Measurements from ENCODE around the gene PDCD1. TPM values are rescaled to one million over a fixed set of nuclear protein-coding genes. Genes with fewer than 3 reads are reported as not detected.
A peak's percentile ranks its signal among the peaks of the same experiment; 100 is the strongest.

Gene PDCD1
- total RNA-seq, 1 experiment from 2014 or later = not detected

GRCh38 chr2:241903121-241904010 lies 44.7 kb upstream of the PDCD1 start:
- CTCF ChIA-PET = no interaction called here
- no peak overlapping the region for H3K4me2 ChIP-seq
- H3K4me3 ChIP-seq = no peak overlapping the region
- BruUV-seq (replicated peaks) = no TSS peak
- no peaks in the 10 kb centered on the region for H4K20me1 ChIP-seq (ENCODE audit: insufficient read depth)
- no peaks in the 10 kb centered on the region for H3F3A ChIP-seq (ENCODE audit: insufficient read depth, low read depth)
- H3K9me3 ChIP-seq (ENCODE audit: insufficient read depth, low read depth) = no peaks in the 10 kb centered on the region
- no peaks in the 10 kb centered on the region for H3K9me2 ChIP-seq (ENCODE audit: insufficient read depth)
- POLR2A ChIA-PET (ENCODE audit: unreplicated experiment) = no interaction called here
- H3K36me3 ChIP-seq (ENCODE audit: low read depth) = no peaks in the 10 kb centered on the region
- no peaks in the 10 kb centered on the region for H3K4me1 ChIP-seq (replicated peaks; ENCODE audit: insufficient read depth)
- H2AFZ ChIP-seq = no peak overlapping the region
- intact Hi-C loops (cut with micrococcal nuclease; ENCODE audit: unreplicated experiment) = no loop called here
- H3K27ac ChIP-seq = no peak overlapping the region
- H3K79me2 ChIP-seq (ENCODE audit: low read depth) = no peaks in the 10 kb centered on the region
- DNase-seq = peak in 1 of 2 experiments; percentile 30
- TF ChIP-seq CTCF (conservative IDR thresholded peaks at IDR 0.05) = no peak
- TF ChIP-seq EZH2 (IDR thresholded peaks at IDR 0.05; ENCODE audit: low read depth) = no peak
- peaks cover 94% of the 10 kb centered on the region for H3K27me3 ChIP-seq (ENCODE audit: insufficient read depth, low read depth)

GRCh38 chr2:241902357-241902991 lies 43.8 kb upstream of the PDCD1 start:
- no peaks in the 10 kb centered on the region for H3K36me3 ChIP-seq (ENCODE audit: low read depth)
- BruUV-seq (replicated peaks) = no TSS peak
- TF ChIP-seq EZH2 (IDR thresholded peaks at IDR 0.05; ENCODE audit: low read depth) = no peak
- no peak for TF ChIP-seq CTCF (conservative IDR thresholded peaks at IDR 0.05)
- no peak overlapping the region for H3K4me2 ChIP-seq
- H3K9me2 ChIP-seq (ENCODE audit: insufficient read depth) = no peaks in the 10 kb centered on the region
- H3K27me3 ChIP-seq (ENCODE audit: insufficient read depth, low read depth) = peaks cover 94% of the 10 kb centered on the region
- ChIA-PET POLR2A (ENCODE audit: unreplicated experiment) (no interaction called here), CTCF (no interaction called here)
- no peak overlapping the region for H2AFZ ChIP-seq
- intact Hi-C loops (cut with micrococcal nuclease; ENCODE audit: unreplicated experiment) = no loop called here
- DNase-seq = no peak
- H3K9me3 ChIP-seq (ENCODE audit: insufficient read depth, low read depth) = no peaks in the 10 kb centered on the region
- no peaks in the 10 kb centered on the region for H4K20me1 ChIP-seq (ENCODE audit: insufficient read depth)
- no peak overlapping the region for H3K27ac ChIP-seq
- H3K4me3 ChIP-seq = no peak overlapping the region
- no peaks in the 10 kb centered on the region for H3K4me1 ChIP-seq (replicated peaks; ENCODE audit: insufficient read depth)
- H3K79me2 ChIP-seq (ENCODE audit: low read depth) = no peaks in the 10 kb centered on the region
- H3F3A ChIP-seq (ENCODE audit: insufficient read depth, low read depth) = no peaks in the 10 kb centered on the region

- CTCF ChIA-PET = no interaction called here
- intact Hi-C loops (cut with micrococcal nuclease; ENCODE audit: unreplicated experiment) = no loop called here
- H3K9me2 ChIP-seq (ENCODE audit: insufficient read depth) = no peaks in the 10 kb centered on the region
- no peaks in the 10 kb centered on the region for H3K79me2 ChIP-seq (ENCODE audit: low read depth)
- no peak for TF ChIP-seq EZH2 (IDR thresholded peaks at IDR 0.05; ENCODE audit: low read depth)
- no peak for TF ChIP-seq CTCF (conservative IDR thresholded peaks at IDR 0.05)
- no TSS peak for BruUV-seq (replicated peaks)
- no peak overlapping the region for H2AFZ ChIP-seq
- no peaks in the 10 kb centered on the region for H3K4me1 ChIP-seq (replicated peaks; ENCODE audit: insufficient read depth)
- no peaks in the 10 kb centered on the region for H3K9me3 ChIP-seq (ENCODE audit: insufficient read depth, low read depth)
- no peaks in the 10 kb centered on the region for H4K20me1 ChIP-seq (ENCODE audit: insufficient read depth)
- no peaks in the 10 kb centered on the region for H3K36me3 ChIP-seq (ENCODE audit: low read depth)
- H3K4me2 ChIP-seq = no peak overlapping the region
- no peaks in the 10 kb centered on the region for H3F3A ChIP-seq (ENCODE audit: insufficient read depth, low read depth)
- peak; percentile 21 to 50 for DNase-seq
- peaks cover 88% of the 10 kb centered on the region for H3K27me3 ChIP-seq (ENCODE audit: insufficient read depth, low read depth)
- no peak overlapping the region for H3K4me3 ChIP-seq
- no peak overlapping the region for H3K27ac ChIP-seq
- POLR2A ChIA-PET (ENCODE audit: unreplicated experiment) = no interaction called here
Measured at GRCh38 chr2:241901500-241902351, 43.0 kb upstream of the PDCD1 start.
